HEK293 (cell line): ENCODE results near the gene LCN10.

Experiments used
- CTCF ChIA-PET: fragments of 350-600 bp; formaldehyde crosslinking; extraction: SDS; loops from one replicate; lab custom pipeline; 2021; ENCODE audit warnings: antibody characterized with exemption; lab: Yijun Ruan, JAX
- POLR2A ChIA-PET: fragments of 300-600 bp; formaldehyde crosslinking; extraction: SDS; loops from one replicate; lab custom pipeline; 2020; ENCODE audit warnings: antibody characterized with exemption, inconsistent platforms; lab: Yijun Ruan, JAX
- H3K27ac ChIP-seq: fragments of 200-500 bp; sonication (Bioruptor generic); 2 replicates; pipeline ENCODE4 v1.5.1; 2014; ENCODE audit warnings: low read depth, low read length, control low read depth, inconsistent platforms; ENCODE audit errors: extremely low read depth
- H3K36me3 ChIP-seq, 2 experiments: fragments of 200-500 bp in 1 of 2; sonication (Bioruptor generic) in 1 of 2; 1 replicate in 1 of 2; 2 replicates in 1 of 2; pipeline ENCODE4 v1.5.1; 2014 to 2017; ENCODE audit warnings: inconsistent platforms in 2 of 2, low read length in 2 of 2; ENCODE audit not compliant: control insufficient read depth in 2 of 2, insufficient read depth in 1 of 2
- H3K4me1 ChIP-seq: fragments of 200-500 bp; sonication (Bioruptor generic); 2 replicates; pipeline ENCODE4 v1.5.1; 2014; ENCODE audit warnings: mild to moderate bottlenecking, low read length, inconsistent platforms; ENCODE audit not compliant: control insufficient read depth, insufficient read depth
- H3K4me3 ChIP-seq: 2 replicates; pipeline ENCODE4 v1.5.1; 2011; ENCODE audit warnings: low read depth, mild to moderate bottlenecking, control low read depth, low read length, moderate library complexity
- H3K9me3 ChIP-seq: fragments of 200-500 bp; sonication (Bioruptor generic); 2 replicates; pipeline ENCODE4 v1.5.1; 2014; ENCODE audit warnings: low read depth, low read length, inconsistent platforms; ENCODE audit not compliant: control insufficient read depth, insufficient read depth
- BCL11A ChIP-seq: fragments of 450-650 bp; formaldehyde crosslinking; IDR thresholded peaks from 2 replicates; pipeline ENCODE4 v1.5.1; 2016; ENCODE audit warnings: low read depth, missing biosample characterization, missing genetic modification characterization
- GLI4 ChIP-seq: fragments of 450-650 bp; formaldehyde crosslinking; IDR thresholded peaks from 2 replicates; pipeline ENCODE4 v1.5.1; 2016; ENCODE audit warnings: missing biosample characterization, missing genetic modification characterization
- KLF1 ChIP-seq: fragments of 450-650 bp; formaldehyde crosslinking; IDR thresholded peaks from 2 replicates; pipeline ENCODE4 v1.5.1; 2016; ENCODE audit warnings: missing biosample characterization, missing genetic modification characterization
- ZBTB17 ChIP-seq: fragments of 450-650 bp; formaldehyde crosslinking; IDR thresholded peaks from 2 replicates; pipeline ENCODE4 v1.5.1; 2016; ENCODE audit warnings: missing biosample characterization, missing genetic modification characterization
- ZFP37 ChIP-seq: fragments of 450-650 bp; formaldehyde crosslinking; IDR thresholded peaks from 2 replicates; pipeline ENCODE4 v1.5.1; 2016; ENCODE audit warnings: missing biosample characterization, missing genetic modification characterization
- ZFP41 ChIP-seq: fragments of 450-650 bp; formaldehyde crosslinking; IDR thresholded peaks from 2 replicates; pipeline ENCODE4 v1.5.1; 2016; ENCODE audit warnings: missing biosample characterization, missing genetic modification characterization, borderline replicate concordance
- ZNF169 ChIP-seq: fragments of 450-650 bp; formaldehyde crosslinking; IDR thresholded peaks from 2 replicates; pipeline ENCODE4 v1.5.1; 2016; ENCODE audit warnings: missing biosample characterization, missing genetic modification characterization
- ZNF223 ChIP-seq: fragments of 450-650 bp; formaldehyde crosslinking; IDR thresholded peaks from 2 replicates; pipeline ENCODE4 v1.5.1; 2016; ENCODE audit warnings: missing biosample characterization, missing genetic modification characterization
- ZNF610 ChIP-seq: fragments of 450-650 bp; formaldehyde crosslinking; IDR thresholded peaks from 2 replicates; pipeline ENCODE4 v1.5.1; 2016; ENCODE audit warnings: missing biosample characterization, missing genetic modification characterization, borderline replicate concordance
- ZSCAN16 ChIP-seq: fragments of 450-650 bp; formaldehyde crosslinking; IDR thresholded peaks from 2 replicates; pipeline ENCODE4 v1.5.1; 2016; ENCODE audit warnings: missing biosample characterization, missing genetic modification characterization
- ZXDB ChIP-seq: fragments of 450-650 bp; formaldehyde crosslinking; IDR thresholded peaks from 2 replicates; pipeline ENCODE4 v1.5.1; 2016; ENCODE audit warnings: missing biosample characterization, missing genetic modification characterization
- TF ChIP-seq, protein P1 (sequence below): fragments of 450-650 bp; formaldehyde crosslinking; IDR thresholded peaks from 2 replicates; pipeline ENCODE4 v1.5.1; 2016; ENCODE audit warnings: missing biosample characterization, missing genetic modification characterization, borderline replicate concordance
- TF ChIP-seq, protein P2 (sequence below): fragments of 450-650 bp; formaldehyde crosslinking; IDR thresholded peaks from 2 replicates; pipeline ENCODE4 v1.5.1; 2016; ENCODE audit warnings: missing biosample characterization, missing genetic modification characterization
- TF ChIP-seq, protein P3 (sequence below): fragments of 450-650 bp; IDR thresholded peaks from 2 replicates; pipeline ENCODE4 v1.5.1; 2018; ENCODE audit warnings: missing biosample characterization, mild to moderate bottlenecking, missing genetic modification characterization
- TF ChIP-seq, protein P4 (sequence below): fragments of 450-650 bp; formaldehyde crosslinking; IDR thresholded peaks from 2 replicates; pipeline ENCODE4 v1.5.1; 2016; ENCODE audit warnings: missing biosample characterization, missing genetic modification characterization, borderline replicate concordance

Gene LCN10

DNA sequence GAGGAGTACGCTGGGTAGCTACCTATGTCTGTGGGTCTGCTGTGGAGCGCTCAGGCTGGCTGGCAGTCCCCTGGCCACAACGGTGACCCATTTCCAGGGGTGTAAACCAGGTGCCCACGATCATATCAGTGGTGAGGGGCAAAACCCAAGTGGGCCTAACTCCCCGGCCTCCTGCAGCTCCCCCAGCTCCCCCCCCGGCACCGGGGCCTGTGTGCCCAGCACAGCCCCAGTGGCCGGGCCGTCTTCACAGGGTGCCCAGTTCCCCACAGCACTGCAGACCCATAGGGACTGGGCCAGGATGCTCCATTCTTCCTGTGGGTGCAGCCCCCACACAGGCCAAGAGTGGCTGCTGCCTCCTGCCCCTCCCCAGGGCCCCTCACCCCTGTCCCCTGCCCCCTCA is 16.3 kb upstream of the LCN10 start:
- POLR2A ChIA-PET, result interaction anchor here (2.3 kb wide), 1 partner anchor 31 kb away, joined by 9 read pairs; no protein-coding TSS in a partner anchor
- Histone ChIP-seq H3K36me3 (no peaks in the 10 kb centered on the region), H3K4me1 (no peaks in the 10 kb centered on the region)
- TF ChIP-seq, protein P1, sequence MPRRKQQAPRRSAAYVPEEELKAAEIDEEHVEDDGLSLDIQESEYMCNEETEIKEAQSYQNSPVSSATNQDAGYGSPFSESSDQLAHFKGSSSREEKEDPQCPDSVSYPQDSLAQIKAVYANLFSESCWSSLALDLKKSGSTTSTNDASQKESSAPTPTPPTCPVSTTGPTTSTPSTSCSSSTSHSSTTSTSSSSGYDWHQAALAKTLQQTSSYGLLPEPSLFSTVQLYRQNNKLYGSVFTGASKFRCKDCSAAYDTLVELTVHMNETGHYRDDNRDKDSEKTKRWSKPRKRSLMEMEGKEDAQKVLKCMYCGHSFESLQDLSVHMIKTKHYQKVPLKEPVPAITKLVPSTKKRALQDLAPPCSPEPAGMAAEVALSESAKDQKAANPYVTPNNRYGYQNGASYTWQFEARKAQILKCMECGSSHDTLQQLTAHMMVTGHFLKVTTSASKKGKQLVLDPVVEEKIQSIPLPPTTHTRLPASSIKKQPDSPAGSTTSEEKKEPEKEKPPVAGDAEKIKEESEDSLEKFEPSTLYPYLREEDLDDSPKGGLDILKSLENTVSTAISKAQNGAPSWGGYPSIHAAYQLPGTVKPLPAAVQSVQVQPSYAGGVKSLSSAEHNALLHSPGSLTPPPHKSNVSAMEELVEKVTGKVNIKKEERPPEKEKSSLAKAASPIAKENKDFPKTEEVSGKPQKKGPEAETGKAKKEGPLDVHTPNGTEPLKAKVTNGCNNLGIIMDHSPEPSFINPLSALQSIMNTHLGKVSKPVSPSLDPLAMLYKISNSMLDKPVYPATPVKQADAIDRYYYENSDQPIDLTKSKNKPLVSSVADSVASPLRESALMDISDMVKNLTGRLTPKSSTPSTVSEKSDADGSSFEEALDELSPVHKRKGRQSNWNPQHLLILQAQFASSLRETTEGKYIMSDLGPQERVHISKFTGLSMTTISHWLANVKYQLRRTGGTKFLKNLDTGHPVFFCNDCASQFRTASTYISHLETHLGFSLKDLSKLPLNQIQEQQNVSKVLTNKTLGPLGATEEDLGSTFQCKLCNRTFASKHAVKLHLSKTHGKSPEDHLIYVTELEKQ (tag by site-specific recombination), result no peak
- TF ChIP-seq, all 188 proteins: peak for 0
- Histone ChIP-seq H3K9me3 (no peaks in the 10 kb centered on the region), H3K4me3 (no peak overlapping the region), H3K27ac (no peak overlapping the region)
- CTCF ChIA-PET, result interaction anchor here (0.6 to 5.9 kb wide), 14 partner anchors 11 to 619 kb away, joined by 3 to 54 read pairs (median 6); partner anchors contain the start of gene LCN6

DNA sequence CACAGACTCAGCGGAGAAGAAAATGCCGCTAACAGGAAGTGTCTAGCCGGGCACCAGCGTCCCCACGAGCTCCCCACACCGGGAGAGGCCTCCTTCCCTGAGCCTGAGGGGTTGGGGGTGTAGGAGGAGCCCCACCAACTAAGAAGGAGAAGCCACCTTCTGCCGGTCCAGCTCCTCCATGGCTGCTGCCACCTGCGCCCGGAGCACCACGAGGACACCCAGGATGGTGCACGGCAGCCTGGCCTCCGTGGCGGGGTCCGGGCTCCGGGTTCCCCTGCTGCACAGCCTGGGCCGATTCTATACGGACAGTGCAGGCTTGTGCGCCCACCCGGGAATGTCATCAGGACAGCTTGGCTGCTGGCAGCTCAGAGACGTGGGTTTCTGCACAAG is 15.0 kb upstream of the LCN10 start:
- Histone ChIP-seq H3K9me3 (no peaks in the 10 kb centered on the region), H3K36me3 (no peaks in the 10 kb centered on the region), H3K27ac (no peak overlapping the region), H3K4me3 (no peak overlapping the region), H3K4me1 (no peaks in the 10 kb centered on the region)
- TF ChIP-seq, protein P2, sequence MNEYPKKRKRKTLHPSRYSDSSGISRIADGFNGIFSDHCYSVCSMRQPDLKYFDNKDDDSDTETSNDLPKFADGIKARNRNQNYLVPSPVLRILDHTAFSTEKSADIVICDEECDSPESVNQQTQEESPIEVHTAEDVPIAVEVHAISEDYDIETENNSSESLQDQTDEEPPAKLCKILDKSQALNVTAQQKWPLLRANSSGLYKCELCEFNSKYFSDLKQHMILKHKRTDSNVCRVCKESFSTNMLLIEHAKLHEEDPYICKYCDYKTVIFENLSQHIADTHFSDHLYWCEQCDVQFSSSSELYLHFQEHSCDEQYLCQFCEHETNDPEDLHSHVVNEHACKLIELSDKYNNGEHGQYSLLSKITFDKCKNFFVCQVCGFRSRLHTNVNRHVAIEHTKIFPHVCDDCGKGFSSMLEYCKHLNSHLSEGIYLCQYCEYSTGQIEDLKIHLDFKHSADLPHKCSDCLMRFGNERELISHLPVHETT (tag by site-specific recombination), result no peak
- TF ChIP-seq KLF1 (tag by site-specific recombination) (no peak), BCL11A (tag by site-specific recombination) (no peak), ZNF223 (tag by site-specific recombination) (no peak), ZBTB17 (tag by site-specific recombination) (no peak), ZFP41 (tag by site-specific recombination) (no peak), GLI4 (tag by site-specific recombination) (no peak), ZSCAN16 (no peak)
- TF ChIP-seq, protein P3, sequence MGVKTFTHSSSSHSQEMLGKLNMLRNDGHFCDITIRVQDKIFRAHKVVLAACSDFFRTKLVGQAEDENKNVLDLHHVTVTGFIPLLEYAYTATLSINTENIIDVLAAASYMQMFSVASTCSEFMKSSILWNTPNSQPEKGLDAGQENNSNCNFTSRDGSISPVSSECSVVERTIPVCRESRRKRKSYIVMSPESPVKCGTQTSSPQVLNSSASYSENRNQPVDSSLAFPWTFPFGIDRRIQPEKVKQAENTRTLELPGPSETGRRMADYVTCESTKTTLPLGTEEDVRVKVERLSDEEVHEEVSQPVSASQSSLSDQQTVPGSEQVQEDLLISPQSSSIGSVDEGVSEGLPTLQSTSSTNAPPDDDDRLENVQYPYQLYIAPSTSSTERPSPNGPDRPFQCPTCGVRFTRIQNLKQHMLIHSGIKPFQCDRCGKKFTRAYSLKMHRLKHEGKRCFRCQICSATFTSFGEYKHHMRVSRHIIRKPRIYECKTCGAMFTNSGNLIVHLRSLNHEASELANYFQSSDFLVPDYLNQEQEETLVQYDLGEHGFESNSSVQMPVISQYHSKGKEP (tag by site-specific recombination), result no peak
- TF ChIP-seq, protein P4, sequence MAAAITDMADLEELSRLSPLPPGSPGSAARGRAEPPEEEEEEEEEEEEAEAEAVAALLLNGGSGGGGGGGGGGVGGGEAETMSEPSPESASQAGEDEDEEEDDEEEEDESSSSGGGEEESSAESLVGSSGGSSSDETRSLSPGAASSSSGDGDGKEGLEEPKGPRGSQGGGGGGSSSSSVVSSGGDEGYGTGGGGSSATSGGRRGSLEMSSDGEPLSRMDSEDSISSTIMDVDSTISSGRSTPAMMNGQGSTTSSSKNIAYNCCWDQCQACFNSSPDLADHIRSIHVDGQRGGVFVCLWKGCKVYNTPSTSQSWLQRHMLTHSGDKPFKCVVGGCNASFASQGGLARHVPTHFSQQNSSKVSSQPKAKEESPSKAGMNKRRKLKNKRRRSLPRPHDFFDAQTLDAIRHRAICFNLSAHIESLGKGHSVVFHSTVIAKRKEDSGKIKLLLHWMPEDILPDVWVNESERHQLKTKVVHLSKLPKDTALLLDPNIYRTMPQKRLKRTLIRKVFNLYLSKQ (tag by site-specific recombination), result no peak
- CTCF ChIA-PET, result interaction anchor here (0.6 to 5.9 kb wide), 20 partner anchors 9 to 479 kb away, joined by 3 to 54 read pairs (median 5); partner anchors contain the start of gene LCN6
- POLR2A ChIA-PET, result interaction anchor here (2.3 kb wide), 1 partner anchor 30 kb away, joined by 9 read pairs; no protein-coding TSS in a partner anchor

DNA sequence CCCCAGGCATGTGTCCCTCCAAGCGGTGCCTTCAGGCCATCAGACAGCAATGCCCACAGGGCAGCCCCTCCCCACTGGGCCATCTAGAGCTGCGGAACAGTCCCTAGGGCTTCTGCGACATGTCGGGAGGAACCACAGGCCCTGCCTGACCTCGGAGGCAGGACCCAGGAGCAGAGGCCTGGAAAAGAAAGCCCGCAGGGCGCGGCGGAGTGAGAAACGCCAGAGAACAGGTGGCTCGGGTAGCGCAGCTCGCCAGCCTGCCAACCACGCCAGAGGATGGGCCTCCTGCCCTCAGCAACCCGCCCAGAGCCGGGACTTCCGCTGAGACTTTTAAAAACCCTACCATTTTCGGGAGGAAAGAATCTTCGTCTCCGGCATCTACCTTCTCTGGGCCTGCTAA is 14.6 kb upstream of the LCN10 start:
- ChIA-PET POLR2A (interaction anchor here (2.3 kb wide), 1 partner anchor 29 kb away, joined by 9 read pairs; no protein-coding TSS in a partner anchor), CTCF (interaction anchor here (0.6 to 5.9 kb wide), 14 partner anchors 9 to 479 kb away, joined by 3 to 54 read pairs (median 4); partner anchors contain the start of gene LCN6)
- no peaks in the 10 kb centered on the region for H3K36me3 ChIP-seq
- TF ChIP-seq ZFP37 (tag by site-specific recombination) (no peak), ZXDB (tag by site-specific recombination) (no peak), ZNF169 (tag by site-specific recombination) (no peak), ZNF610 (tag by site-specific recombination) (no peak)
- H3K4me3 ChIP-seq, result no peak overlapping the region
- no peaks in the 10 kb centered on the region for H3K4me1 ChIP-seq
- no peak overlapping the region for H3K27ac ChIP-seq
- no peaks in the 10 kb centered on the region for H3K9me3 ChIP-seq
